Stomach (tissue), 9 donors: ENCODE data around the gene KDM2B. TPM values are rescaled to one million over a fixed set of nuclear protein-coding genes. Genes with fewer than 3 reads are reported as not detected.

Source experiments
- DNase-seq, 2 donors: peaks; one replicate each; pipeline versions ENCODE4 v3.0.0 to v3.0.0-alpha.2; 2013 to 2019
- H3K27ac ChIP-seq, 5 donors: fragments of 200-600 bp in 4 of 5; sonication (generic) in 4 of 5; one replicate each; pipeline ENCODE4 v1.5.1; 2013 to 2019; ENCODE audit warnings: mild to moderate bottlenecking in 1 of 5, moderate library complexity in 1 of 5
- H3K27me3 ChIP-seq, 3 donors: fragments of 200-600 bp; sonication (generic); one replicate each; pipeline ENCODE4 v1.5.1; 2017 to 2019; ENCODE audit warnings: mixed run types in 1 of 3
- H3K36me3 ChIP-seq, 4 donors: fragments of 200-600 bp; sonication (generic); 1 replicate in 3 of 4; 2 replicates in 1 of 4; pipeline ENCODE4 v1.5.1; 2016 to 2019
- H3K4me1 ChIP-seq, 4 donors: fragments of 200-600 bp; sonication (generic); one replicate each; pipeline ENCODE4 v1.5.1; 2016 to 2019
- H3K4me3 ChIP-seq, 4 donors: fragments of 200-600 bp; sonication (generic) in 3 of 4; one replicate each; pipeline ENCODE4 v1.5.1; 2016 to 2019; ENCODE audit warnings: mild to moderate bottlenecking in 1 of 4
- H3K9me3 ChIP-seq, 4 donors: fragments of 200-600 bp; sonication (generic); one replicate each; pipeline ENCODE4 v1.5.1; 2016 to 2019
- EP300 ChIP-seq: sonication (generic); formaldehyde crosslinking; IDR thresholded peaks from one replicate; pipeline ENCODE4 v1.6.1; 2017; ENCODE audit warnings: antibody characterized with exemption
- POLR2A ChIP-seq, 4 donors: fragments of 450-650 bp; IDR thresholded peaks; one replicate each; pipeline ENCODE4 v1.6.1; 2016; ENCODE audit warnings: antibody characterized with exemption in 4 of 4, control low read depth in 2 of 4, mild to moderate bottlenecking in 1 of 4, moderate library complexity in 1 of 4
- POLR2AphosphoS5 ChIP-seq, 3 donors: sonication (generic); formaldehyde crosslinking; IDR thresholded peaks; one replicate each; pipeline ENCODE4 v1.6.1; 2016; ENCODE audit warnings: antibody characterized with exemption in 3 of 3
- WGBS, 5 donors: extraction: QIAGEN DNeasy Blood & Tissue Kit in 3 of 5; methylation state at CpG; one replicate each; pipeline versions ENCODE4 v1.1.5 to v1.1.7; 2013 to 2018; 5-methylcytosine and 5-hydroxymethylcytosine counted together
- intact Hi-C: fragments of 100-400 bp; cut with DNase I; formaldehyde crosslinking; loops from one replicate; pipeline ENCODE4 v1.15.1; 2023; ENCODE audit warnings: low total_unique reads
- polyA plus RNA-seq, 3 donors: library from polyadenylated mRNA; stranded (reverse); fragments of 200-250 nt; gene quantifications; one replicate each; pipeline ENCODE4 v1.2.3, GENCODE V29; 2013
- total RNA-seq, 5 donors: library from RNA; depleted of rRNA; stranded (reverse); fragments of >200 nt; gene quantifications; one replicate each; pipeline versions ENCODE4 v1.1.0 to v1.2.3, GENCODE V29; 2014 to 2016
- TF ChIP-seq, protein P1 (sequence below), 7 experiments: fragments of 450-650 bp in 4 of 7; fragments of 200-600 bp in 3 of 7; sonication (generic) in 3 of 7; IDR thresholded peaks; one replicate each; pipeline ENCODE4 v1.5.1; 2016 to 2019; ENCODE audit warnings: antibody characterized with exemption in 7 of 7, control low read depth in 2 of 7, mild to moderate bottlenecking in 1 of 7
- donor health status: healthy with polysubstance abuse.
- donor health status: Bipolar disorder and iron deficiency.
- donor health status: healthy.

The KDM2B gene
- total and polyA plus RNA-seq, 8 donors: 5.8 to 72.8 (median 11.7) TPM

DNA sequence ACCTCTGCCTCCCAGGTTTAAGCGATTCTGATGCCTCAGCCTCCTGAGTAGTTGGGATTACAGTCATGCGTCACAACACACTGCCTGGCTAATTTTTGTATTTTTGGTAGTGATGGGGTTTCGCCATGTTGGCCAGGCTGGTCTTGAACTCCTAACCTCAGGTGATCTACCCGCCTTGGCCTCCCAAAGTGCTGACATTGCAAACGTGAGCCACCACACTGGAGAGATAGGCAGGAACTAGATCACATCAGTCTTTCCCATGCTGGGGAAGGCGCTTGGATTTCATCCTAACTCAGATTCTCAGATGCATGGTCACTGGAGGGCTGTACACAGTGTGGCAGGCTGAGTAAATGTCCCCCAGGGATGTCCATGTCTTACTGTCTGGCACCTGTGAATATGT lies 27.5 kb upstream of the KDM2B start:
- H3K27me3 ChIP-seq: no peaks in the 10 kb centered on the region
- WGBS, 5 donors: 89 to 94% (median 93%) methylated on average over 5 to 6 of the region's 6 CpGs
- H3K9me3 ChIP-seq: no peaks in the 10 kb centered on the region
- intact Hi-C loops: no loop called here
- H3K27ac ChIP-seq: no peak overlapping the region
- TF ChIP-seq POLR2AphosphoS5 (IDR thresholded peaks at IDR 0.05): no peak
- TF ChIP-seq, protein P1, sequence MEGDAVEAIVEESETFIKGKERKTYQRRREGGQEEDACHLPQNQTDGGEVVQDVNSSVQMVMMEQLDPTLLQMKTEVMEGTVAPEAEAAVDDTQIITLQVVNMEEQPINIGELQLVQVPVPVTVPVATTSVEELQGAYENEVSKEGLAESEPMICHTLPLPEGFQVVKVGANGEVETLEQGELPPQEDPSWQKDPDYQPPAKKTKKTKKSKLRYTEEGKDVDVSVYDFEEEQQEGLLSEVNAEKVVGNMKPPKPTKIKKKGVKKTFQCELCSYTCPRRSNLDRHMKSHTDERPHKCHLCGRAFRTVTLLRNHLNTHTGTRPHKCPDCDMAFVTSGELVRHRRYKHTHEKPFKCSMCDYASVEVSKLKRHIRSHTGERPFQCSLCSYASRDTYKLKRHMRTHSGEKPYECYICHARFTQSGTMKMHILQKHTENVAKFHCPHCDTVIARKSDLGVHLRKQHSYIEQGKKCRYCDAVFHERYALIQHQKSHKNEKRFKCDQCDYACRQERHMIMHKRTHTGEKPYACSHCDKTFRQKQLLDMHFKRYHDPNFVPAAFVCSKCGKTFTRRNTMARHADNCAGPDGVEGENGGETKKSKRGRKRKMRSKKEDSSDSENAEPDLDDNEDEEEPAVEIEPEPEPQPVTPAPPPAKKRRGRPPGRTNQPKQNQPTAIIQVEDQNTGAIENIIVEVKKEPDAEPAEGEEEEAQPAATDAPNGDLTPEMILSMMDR (IDR thresholded peaks at IDR 0.05): no peak
- TF ChIP-seq POLR2A (IDR thresholded peaks at IDR 0.05): no peak
- TF ChIP-seq EP300: no peak
- H3K4me1 ChIP-seq: peaks cover 0 to 22% (median 7%) of the 10 kb centered on the region in 4 donors
- no peak for DNase-seq
- no peaks in the 10 kb centered on the region for H3K36me3 ChIP-seq
- H3K4me3 ChIP-seq: no peak overlapping the region

DNA sequence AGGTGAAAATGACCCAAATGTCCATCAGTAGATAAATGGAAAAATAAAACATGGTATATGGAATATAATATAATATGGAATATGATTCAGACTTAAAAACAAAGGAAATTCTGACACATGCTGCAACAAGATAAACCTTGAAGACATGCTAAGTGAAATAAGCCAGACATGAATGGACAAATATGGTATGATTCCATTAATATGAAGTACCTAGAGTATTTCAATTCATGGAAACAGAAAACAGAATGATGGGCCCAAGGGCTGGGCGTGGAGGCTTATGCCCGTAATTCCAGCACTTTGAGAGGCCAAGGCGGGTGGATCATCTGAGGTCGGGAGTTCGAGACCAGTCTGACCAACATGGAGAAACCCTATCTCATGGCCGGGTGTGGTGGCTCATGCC lies 22.8 kb upstream of the KDM2B start:
- no peaks in the 10 kb centered on the region for H3K9me3 ChIP-seq
- H3K27ac ChIP-seq: no peak overlapping the region
- intact Hi-C loops: no loop called here
- TF ChIP-seq POLR2A (IDR thresholded peaks at IDR 0.05) (no peak), POLR2AphosphoS5 (IDR thresholded peaks at IDR 0.05) (no peak), EP300 (no peak)
- TF ChIP-seq, protein P1 (IDR thresholded peaks at IDR 0.05): no peak
- no peaks in the 10 kb centered on the region for H3K36me3 ChIP-seq
- no peak overlapping the region for H3K4me3 ChIP-seq
- no peak for DNase-seq
- no peaks in the 10 kb centered on the region for H3K27me3 ChIP-seq
- WGBS, 5 donors: 92 to 96% (median 94%) methylated on average over 6 of the region's 6 CpGs
- peaks cover 6 to 33% (median 18%) of the 10 kb centered on the region in 4 donors for H3K4me1 ChIP-seq

DNA sequence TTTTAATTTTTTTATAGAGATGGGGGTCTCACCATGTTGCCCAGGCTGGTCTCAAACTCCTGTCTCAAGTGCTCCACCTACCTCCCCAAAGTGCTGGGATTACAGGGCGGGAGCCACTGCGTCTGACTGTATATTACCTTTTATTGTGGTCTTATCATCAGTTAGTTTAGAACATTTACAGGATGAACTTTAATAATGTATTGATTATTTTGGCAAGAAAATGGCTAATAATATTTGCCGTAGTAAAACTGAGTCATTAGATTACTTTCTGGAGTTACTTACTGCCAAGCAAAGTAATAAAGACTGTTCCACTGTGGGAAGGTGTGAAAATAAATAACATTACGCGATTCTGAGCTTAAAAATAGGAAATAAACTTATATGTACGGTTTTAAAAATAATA lies 21.9 kb upstream of the KDM2B start:
- H3K27me3 ChIP-seq: no peaks in the 10 kb centered on the region
- TF ChIP-seq, protein P1 (IDR thresholded peaks at IDR 0.05): no peak
- TF ChIP-seq EP300 (no peak), POLR2AphosphoS5 (IDR thresholded peaks at IDR 0.05) (no peak), POLR2A (IDR thresholded peaks at IDR 0.05) (no peak)
- DNase-seq: no peak
- H3K36me3 ChIP-seq: no peaks in the 10 kb centered on the region
- 34 to 62% (median 54%) methylated on average over 6 of the region's 6 CpGs for WGBS, 5 donors
- H3K4me3 ChIP-seq: no peak overlapping the region
- H3K27ac ChIP-seq: peak overlapping the region in 2 of 5 donors; percentile 16 to 34
- H3K9me3 ChIP-seq: no peaks in the 10 kb centered on the region
- intact Hi-C loops: no loop called here
- H3K4me1 ChIP-seq: peaks cover 7 to 38% (median 22%) of the 10 kb centered on the region in 4 donors

DNA sequence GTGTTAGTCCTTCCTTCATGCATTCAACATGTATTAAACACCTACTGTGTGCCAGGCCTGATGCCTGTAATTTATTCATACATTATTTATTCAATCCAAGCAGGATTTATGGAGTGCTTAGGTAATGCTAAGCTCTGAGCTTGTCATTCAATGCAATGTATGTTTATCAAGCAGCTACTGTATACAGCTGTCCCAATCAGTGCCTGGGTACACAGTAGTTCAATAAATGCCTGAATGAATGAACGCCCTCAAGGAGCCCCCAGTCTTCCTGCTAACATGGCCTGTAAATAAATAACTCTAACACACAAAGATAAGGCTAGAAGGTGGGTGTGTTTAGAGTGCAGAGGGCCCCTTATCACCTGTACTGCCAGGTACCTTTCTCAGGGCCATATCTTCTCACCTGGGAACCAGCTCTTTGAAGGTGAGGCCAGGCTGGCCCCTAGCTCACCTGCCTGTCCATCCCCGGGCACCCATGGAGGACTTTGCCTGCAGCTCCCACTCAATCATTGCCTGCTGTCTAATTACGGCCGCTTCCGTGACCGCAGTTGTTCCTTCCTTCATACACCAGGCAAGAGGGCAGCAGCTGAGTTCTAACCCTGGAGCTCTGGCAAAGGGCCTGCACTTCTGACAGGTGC lies 20.0 kb upstream of the KDM2B start:
- WGBS, 5 donors: 22 to 62% (median 50%) methylated on average over 6 of the region's 6 CpGs
- no peaks in the 10 kb centered on the region for H3K9me3 ChIP-seq
- H3K27ac ChIP-seq: peak overlapping the region in 4 of 5 donors; percentile 8 to 66 (median 33)
- no peak overlapping the region for H3K4me3 ChIP-seq
- no peaks in the 10 kb centered on the region for H3K36me3 ChIP-seq
- DNase-seq: peak; percentile 61 to 88
- TF ChIP-seq, protein P1 (IDR thresholded peaks at IDR 0.05): no peak
- peak; percentile 2 to 56 (median 51) for TF ChIP-seq POLR2AphosphoS5 (IDR thresholded peaks at IDR 0.05)
- no peaks in the 10 kb centered on the region for H3K27me3 ChIP-seq
- intact Hi-C loops: no loop called here
- peaks cover 7 to 38% (median 22%) of the 10 kb centered on the region in 4 donors for H3K4me1 ChIP-seq
